HEK293 (cell line): ENCODE results near the gene KLK6.

Experiments
- CTCF ChIA-PET: fragments of 350-600 bp; formaldehyde crosslinking; extraction: SDS; loops from one replicate; lab custom pipeline; 2021; ENCODE audit warnings: antibody characterized with exemption; lab: Yijun Ruan, JAX
- POLR2A ChIA-PET: fragments of 300-600 bp; formaldehyde crosslinking; extraction: SDS; loops from one replicate; lab custom pipeline; 2020; ENCODE audit warnings: antibody characterized with exemption, inconsistent platforms; lab: Yijun Ruan, JAX
- H3K27ac ChIP-seq: fragments of 200-500 bp; sonication (Bioruptor generic); 2 replicates; pipeline ENCODE4 v1.5.1; 2014; ENCODE audit warnings: low read depth, low read length, control low read depth, inconsistent platforms; ENCODE audit errors: extremely low read depth
- H3K36me3 ChIP-seq, 2 experiments: fragments of 200-500 bp in 1 of 2; sonication (Bioruptor generic) in 1 of 2; 1 replicate in 1 of 2; 2 replicates in 1 of 2; pipeline ENCODE4 v1.5.1; 2014 to 2017; ENCODE audit warnings: inconsistent platforms in 2 of 2, low read length in 2 of 2; ENCODE audit not compliant: control insufficient read depth in 2 of 2, insufficient read depth in 1 of 2
- H3K4me1 ChIP-seq: fragments of 200-500 bp; sonication (Bioruptor generic); 2 replicates; pipeline ENCODE4 v1.5.1; 2014; ENCODE audit warnings: mild to moderate bottlenecking, low read length, inconsistent platforms; ENCODE audit not compliant: control insufficient read depth, insufficient read depth
- H3K4me3 ChIP-seq: 2 replicates; pipeline ENCODE4 v1.5.1; 2011; ENCODE audit warnings: low read depth, mild to moderate bottlenecking, control low read depth, low read length, moderate library complexity
- H3K9me3 ChIP-seq: fragments of 200-500 bp; sonication (Bioruptor generic); 2 replicates; pipeline ENCODE4 v1.5.1; 2014; ENCODE audit warnings: low read depth, low read length, inconsistent platforms; ENCODE audit not compliant: control insufficient read depth, insufficient read depth
- EGR2 ChIP-seq: fragments of 450-650 bp; formaldehyde crosslinking; IDR thresholded peaks from 2 replicates; pipeline ENCODE4 v1.5.1; 2016; ENCODE audit warnings: low read depth, missing biosample characterization, missing genetic modification characterization
- GLIS2 ChIP-seq: fragments of 450-650 bp; formaldehyde crosslinking; IDR thresholded peaks from 2 replicates; pipeline ENCODE4 v1.5.1; 2016; ENCODE audit warnings: missing biosample characterization, missing genetic modification characterization
- MYNN ChIP-seq: fragments of 450-650 bp; formaldehyde crosslinking; IDR thresholded peaks from 2 replicates; pipeline ENCODE4 v1.5.1; 2016; ENCODE audit warnings: missing biosample characterization, missing genetic modification characterization, borderline replicate concordance
- PRDM10 ChIP-seq: fragments of 450-650 bp; formaldehyde crosslinking; IDR thresholded peaks from 2 replicates; pipeline ENCODE4 v1.5.1; 2016; ENCODE audit warnings: missing biosample characterization, missing genetic modification characterization
- PRDM4 ChIP-seq: fragments of 450-650 bp; formaldehyde crosslinking; IDR thresholded peaks from 2 replicates; pipeline ENCODE4 v1.5.1; 2017; ENCODE audit warnings: missing biosample characterization, missing genetic modification characterization
- PRDM6 ChIP-seq: fragments of 450-650 bp; formaldehyde crosslinking; IDR thresholded peaks from 2 replicates; pipeline ENCODE4 v1.5.1; 2017; ENCODE audit warnings: missing biosample characterization, missing genetic modification characterization
- SETDB1 ChIP-seq: IDR thresholded peaks from one replicate; pipeline ENCODE4 v1.6.1; 2017; ENCODE audit warnings: mild to moderate bottlenecking, low read length, moderate library complexity, mixed read lengths; ENCODE audit not compliant: insufficient read length
- ZBTB7A ChIP-seq: fragments of 450-650 bp; formaldehyde crosslinking; IDR thresholded peaks from 2 replicates; pipeline ENCODE4 v1.5.1; 2016; ENCODE audit warnings: low read depth, missing biosample characterization, missing genetic modification characterization
- ZFHX2 ChIP-seq: fragments of 450-650 bp; formaldehyde crosslinking; conservative IDR thresholded peaks from 2 replicates; pipeline ENCODE4 v1.5.1; 2016; ENCODE audit warnings: missing biosample characterization, missing genetic modification characterization
- ZNF174 ChIP-seq: fragments of 450-650 bp; formaldehyde crosslinking; IDR thresholded peaks from 2 replicates; pipeline ENCODE4 v1.5.0; 2017; ENCODE audit warnings: missing biosample characterization, mild to moderate bottlenecking, missing genetic modification characterization
- ZNF175 ChIP-seq: fragments of 450-650 bp; formaldehyde crosslinking; IDR thresholded peaks from 2 replicates; pipeline ENCODE4 v1.5.1; 2016; ENCODE audit warnings: missing biosample characterization, missing genetic modification characterization
- ZNF223 ChIP-seq: fragments of 450-650 bp; formaldehyde crosslinking; IDR thresholded peaks from 2 replicates; pipeline ENCODE4 v1.5.1; 2016; ENCODE audit warnings: missing biosample characterization, missing genetic modification characterization
- ZNF513 ChIP-seq: fragments of 450-650 bp; IDR thresholded peaks from 2 replicates; pipeline ENCODE4 v1.5.1; 2018; ENCODE audit warnings: missing biosample characterization, missing genetic modification characterization
- ZNF521 ChIP-seq: fragments of 450-650 bp; formaldehyde crosslinking; IDR thresholded peaks from 2 replicates; pipeline ENCODE4 v1.5.1; 2017; ENCODE audit warnings: missing biosample characterization, mild to moderate bottlenecking, missing genetic modification characterization
- ZNF664 ChIP-seq: fragments of 450-650 bp; formaldehyde crosslinking; IDR thresholded peaks from 2 replicates; pipeline ENCODE4 v1.5.1; 2016; ENCODE audit warnings: missing biosample characterization, missing genetic modification characterization
- ZNF701 ChIP-seq: fragments of 450-650 bp; formaldehyde crosslinking; IDR thresholded peaks from 2 replicates; pipeline ENCODE4 v1.5.1; 2016; ENCODE audit warnings: missing biosample characterization, missing genetic modification characterization

The KLK6 gene

GRCh38 chr19:50959731-50960500 lies 9.5 kb downstream of the KLK6 start:
- no peak overlapping the region for H3K4me3 ChIP-seq

GRCh38 chr19:50957587-50957986 lies 11.8 kb downstream of the KLK6 start:
- Histone ChIP-seq H3K9me3 (no peaks in the 10 kb centered on the region), H3K4me1 (no peaks in the 10 kb centered on the region), H3K4me3 (no peak overlapping the region), H3K27ac (no peak overlapping the region)
- POLR2A ChIA-PET = no interaction called here
- CTCF ChIA-PET = interaction anchor here (0.7 kb wide), 1 partner anchor 326 kb away, joined by 5 read pairs; no protein-coding TSS in a partner anchor
- TF ChIP-seq EGR2 (tag by site-specific recombination) = peak; percentile 59
- peak; percentile 56 for TF ChIP-seq ZFHX2 (tag by site-specific recombination)
- TF ChIP-seq ZNF175 (tag by site-specific recombination) = no peak
- TF ChIP-seq, all 188 proteins: peak for 2
- no peaks in the 10 kb centered on the region for H3K36me3 ChIP-seq

More at GRCh38 chr19:50959731-50960500, 9.5 kb downstream of the KLK6 start:
- ChIA-PET CTCF (no interaction called here), POLR2A (no interaction called here)
- Histone ChIP-seq H3K4me1 (no peaks in the 10 kb centered on the region), H3K9me3 (no peaks in the 10 kb centered on the region), H3K36me3 (no peaks in the 10 kb centered on the region), H3K27ac (no peak overlapping the region)
- TF ChIP-seq MYNN (no peak), SETDB1 (no peak), ZNF513 (peak; percentile 81), PRDM10 (tag by site-specific recombination) (peak; percentile 77), ZNF223 (tag by site-specific recombination) (peak; percentile 58; the same call in 1 of the 2 replicates), PRDM6 (tag by site-specific recombination) (no peak), ZNF664 (tag by site-specific recombination) (no peak)

- POLR2A ChIA-PET = no interaction called here
- CTCF ChIA-PET = interaction anchor here (0.5 kb wide), 1 partner anchor 20 kb away, joined by 3 read pairs; no protein-coding TSS in a partner anchor
These were observed 16.5 kb downstream of the KLK6 start, which contains the start of gene KLK5 for GRCh38 chr19:50952910-50953309. KLK5 (minus strand) TSS chr19:50953038; CDS start chr19:50952657, 381 bp downstream.

More at GRCh38 chr19:50952910-50953309, 16.5 kb downstream of the KLK6 start, which contains the start of gene KLK5:
- Histone ChIP-seq H3K9me3 (no peaks in the 10 kb centered on the region), H3K4me1 (no peaks in the 10 kb centered on the region), H3K4me3 (no peak within 1 kb of the TSS), H3K36me3 (no peaks in the 10 kb centered on the region), H3K27ac (no peak within 1 kb of the TSS)
- 0 out of 2 replicates have a peak, but pooled peaks have one; percentile 13 for TF ChIP-seq GLIS2 (tag by site-specific recombination)
- no peak for TF ChIP-seq PRDM4 (tag by site-specific recombination)
- no peak for TF ChIP-seq ZNF174 (tag by site-specific recombination)
- no peak for TF ChIP-seq ZNF701 (tag by site-specific recombination)
- no peak for TF ChIP-seq ZBTB7A (tag by site-specific recombination)
- no peak for TF ChIP-seq ZNF521
